Measurements from ENCODE around the gene AATK.

The AATK gene

DNA sequence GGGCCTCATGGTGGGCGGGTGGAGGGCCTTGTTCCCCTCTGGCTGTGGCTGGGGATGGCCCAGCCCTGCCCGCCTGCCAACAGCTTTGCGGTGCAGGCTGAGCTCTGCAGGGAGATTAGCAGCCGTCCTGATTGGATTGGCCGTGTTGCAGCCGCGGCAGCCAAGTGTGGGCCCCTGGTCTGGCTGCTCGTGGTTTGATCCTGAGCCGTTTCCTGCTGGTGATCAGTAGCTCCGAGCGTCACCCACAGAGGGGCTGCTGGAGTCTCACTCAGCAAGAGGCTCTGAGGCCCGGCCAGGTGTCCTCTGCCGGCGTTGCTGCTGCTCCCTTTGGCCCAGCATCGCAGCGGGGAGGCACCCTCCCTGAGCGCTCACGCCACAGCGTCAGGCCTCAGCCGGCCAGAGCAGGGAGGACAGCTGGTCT, 98.6 kb downstream of the AATK start:
- no peak for DNase-seq
